Measurements from ENCODE around the gene BTLA.

DNA sequence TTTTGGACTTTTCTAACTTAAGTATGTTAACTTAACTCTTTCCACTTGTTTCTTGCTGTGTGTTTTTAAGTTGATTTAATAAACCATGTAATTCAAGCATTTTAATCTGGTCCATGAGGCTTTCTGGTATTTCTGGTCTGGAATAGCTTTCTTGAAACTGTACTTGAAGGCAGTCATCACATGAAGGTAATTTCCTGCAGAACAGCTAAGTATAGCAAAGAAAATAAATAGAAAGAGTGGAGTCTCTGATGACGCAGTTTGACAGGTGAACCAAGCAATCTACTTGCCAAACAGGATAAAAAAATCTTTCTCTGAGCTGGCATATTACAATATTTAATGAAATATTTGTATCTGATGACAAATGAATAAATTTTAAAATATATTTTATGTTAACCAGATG, 74.9 kb downstream of the BTLA start:
- TF ChIP-seq EZH2phosphoT487 (IDR thresholded peaks at IDR 0.05; ENCODE audit: borderline replicate concordance, low read length): no peak
- TF ChIP-seq, protein P1, sequence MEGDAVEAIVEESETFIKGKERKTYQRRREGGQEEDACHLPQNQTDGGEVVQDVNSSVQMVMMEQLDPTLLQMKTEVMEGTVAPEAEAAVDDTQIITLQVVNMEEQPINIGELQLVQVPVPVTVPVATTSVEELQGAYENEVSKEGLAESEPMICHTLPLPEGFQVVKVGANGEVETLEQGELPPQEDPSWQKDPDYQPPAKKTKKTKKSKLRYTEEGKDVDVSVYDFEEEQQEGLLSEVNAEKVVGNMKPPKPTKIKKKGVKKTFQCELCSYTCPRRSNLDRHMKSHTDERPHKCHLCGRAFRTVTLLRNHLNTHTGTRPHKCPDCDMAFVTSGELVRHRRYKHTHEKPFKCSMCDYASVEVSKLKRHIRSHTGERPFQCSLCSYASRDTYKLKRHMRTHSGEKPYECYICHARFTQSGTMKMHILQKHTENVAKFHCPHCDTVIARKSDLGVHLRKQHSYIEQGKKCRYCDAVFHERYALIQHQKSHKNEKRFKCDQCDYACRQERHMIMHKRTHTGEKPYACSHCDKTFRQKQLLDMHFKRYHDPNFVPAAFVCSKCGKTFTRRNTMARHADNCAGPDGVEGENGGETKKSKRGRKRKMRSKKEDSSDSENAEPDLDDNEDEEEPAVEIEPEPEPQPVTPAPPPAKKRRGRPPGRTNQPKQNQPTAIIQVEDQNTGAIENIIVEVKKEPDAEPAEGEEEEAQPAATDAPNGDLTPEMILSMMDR (conservative IDR thresholded peaks at IDR 0.05; ENCODE audit: low read depth, low read length): no peak
- TF ChIP-seq EZH2 (IDR thresholded peaks at IDR 0.05; ENCODE audit: low read length, unreplicated experiment): no peak

All from PC-3 (cell line).